ENCODE data around the gene SELENOW. TPM values are rescaled to one million over a fixed set of nuclear protein-coding genes. Genes with fewer than 3 reads are reported as not detected.

SELENOW gene
- total and polyA plus RNA-seq, 2 of the 4 experiments (the other 2 are of a cell fraction) = 61.3 to 217 TPM

- no peak overlapping the region for H4K91ac ChIP-seq (ENCODE audit: insufficient read depth, low read depth, low read length)
- no peak overlapping the region for H3K14ac ChIP-seq (replicated peaks; ENCODE audit: low read depth, low read length)
- no TSS peak for BruUV-seq (replicated peaks)
- no peak overlapping the region for H3K4ac ChIP-seq (ENCODE audit: low read depth, low read length)
- H3K9ac ChIP-seq (ENCODE audit: low read depth, low read length) = no peak overlapping the region
- DNase-seq = no peak
- intact Hi-C loops (cut with micrococcal nuclease) = loop anchor here (1.0 kb wide), 2 partner anchors 22 to 97 kb away; no protein-coding TSS in a partner anchor
- H3K27me3 ChIP-seq (ENCODE audit: control insufficient read depth, insufficient read depth, low read length) = peaks cover 9% of the 10 kb centered on the region
- H3K36me3 ChIP-seq (ENCODE audit: control insufficient read depth, insufficient read depth, low read length) = no peaks in the 10 kb centered on the region
- H3K23ac ChIP-seq (ENCODE audit: low read depth, low read length) = no peak overlapping the region
- no peaks in the 10 kb centered on the region for H3K4me1 ChIP-seq (ENCODE audit: control insufficient read depth, insufficient read depth, low read length)
- 85% methylated on average over 5 of the region's 7 CpGs; no CpG with 5 or more reads in 1 of the 2 experiments for WGBS, 2 experiments (ENCODE audit: extremely low coverage in 2 of 2, insufficient read length in 1 of 2)
- in situ Hi-C loops (cut with MboI; ENCODE audit: low sequenced_read_pairs) = no loop called here
- no peak overlapping the region for H3K18ac ChIP-seq (ENCODE audit: low read depth, low read length)
- H3K4me2 ChIP-seq (ENCODE audit: low read depth, low read length) = no peak overlapping the region
- no peak overlapping the region for H2BK5ac ChIP-seq (ENCODE audit: low read depth, low read length, poor library complexity, severe bottlenecking)
- no peak overlapping the region for H2BK15ac ChIP-seq (ENCODE audit: low read depth, low read length)
- no peaks in the 10 kb centered on the region; the same call in 1 of the 2 replicates for H3K9me1 ChIP-seq (ENCODE audit: insufficient read depth, low read length)
- H2AFZ ChIP-seq (replicated peaks; ENCODE audit: low read length, poor library complexity) = peak overlapping the region; percentile 23
- H3K56ac ChIP-seq (ENCODE audit: extremely low read depth, insufficient read depth, low read length) = no peak overlapping the region
- POLR2A ChIA-PET (ENCODE audit: unreplicated experiment) = no interaction called here
- H2BK20ac ChIP-seq (ENCODE audit: low read depth, low read length) = no peak overlapping the region
- no peak overlapping the region for H2AK9ac ChIP-seq (replicated peaks; ENCODE audit: low read depth, low read length, poor library complexity)
- H3K9me3 ChIP-seq (ENCODE audit: control insufficient read depth, insufficient read depth, low read length) = no peaks in the 10 kb centered on the region
- H4K8ac ChIP-seq (ENCODE audit: low read depth in 2 of 2, low read length in 2 of 2) = no peak overlapping the region
- H4K5ac ChIP-seq (ENCODE audit: low read depth, low read length) = no peak overlapping the region
- H3K27ac ChIP-seq (ENCODE audit: insufficient read depth, low read length) = no peak overlapping the region
- ATAC-seq (ENCODE audit: low read depth) = no peak
- no peaks in the 10 kb centered on the region for H3K79me1 ChIP-seq (ENCODE audit: low read depth in 1 of 2, low read length in 2 of 2)
- no peak for TF ChIP-seq CEBPB (IDR thresholded peaks at IDR 0.05; ENCODE audit: low read depth, low read length)
- TF ChIP-seq BHLHE40 (IDR thresholded peaks at IDR 0.05; ENCODE audit: low read depth, low read length) = no peak
- no peak for TF ChIP-seq RCOR1 (IDR thresholded peaks at IDR 0.05; ENCODE audit: insufficient replicate concordance, low read length)
- TF ChIP-seq MAFK (IDR thresholded peaks at IDR 0.05; ENCODE audit: low read depth, low read length) = no peak
- no peak for TF ChIP-seq MAZ (IDR thresholded peaks at IDR 0.05; ENCODE audit: borderline replicate concordance, low read depth, low read length)
- TF ChIP-seq, protein P1, sequence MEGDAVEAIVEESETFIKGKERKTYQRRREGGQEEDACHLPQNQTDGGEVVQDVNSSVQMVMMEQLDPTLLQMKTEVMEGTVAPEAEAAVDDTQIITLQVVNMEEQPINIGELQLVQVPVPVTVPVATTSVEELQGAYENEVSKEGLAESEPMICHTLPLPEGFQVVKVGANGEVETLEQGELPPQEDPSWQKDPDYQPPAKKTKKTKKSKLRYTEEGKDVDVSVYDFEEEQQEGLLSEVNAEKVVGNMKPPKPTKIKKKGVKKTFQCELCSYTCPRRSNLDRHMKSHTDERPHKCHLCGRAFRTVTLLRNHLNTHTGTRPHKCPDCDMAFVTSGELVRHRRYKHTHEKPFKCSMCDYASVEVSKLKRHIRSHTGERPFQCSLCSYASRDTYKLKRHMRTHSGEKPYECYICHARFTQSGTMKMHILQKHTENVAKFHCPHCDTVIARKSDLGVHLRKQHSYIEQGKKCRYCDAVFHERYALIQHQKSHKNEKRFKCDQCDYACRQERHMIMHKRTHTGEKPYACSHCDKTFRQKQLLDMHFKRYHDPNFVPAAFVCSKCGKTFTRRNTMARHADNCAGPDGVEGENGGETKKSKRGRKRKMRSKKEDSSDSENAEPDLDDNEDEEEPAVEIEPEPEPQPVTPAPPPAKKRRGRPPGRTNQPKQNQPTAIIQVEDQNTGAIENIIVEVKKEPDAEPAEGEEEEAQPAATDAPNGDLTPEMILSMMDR (conservative IDR thresholded peaks at IDR 0.05; ENCODE audit: low read depth, low read length) = no peak
- TF ChIP-seq RAD21 (IDR thresholded peaks at IDR 0.05; ENCODE audit: low read length) = no peak
- TF ChIP-seq CHD1 (IDR thresholded peaks at IDR 0.05; ENCODE audit: low read depth, low read length) = no peak
- no peak for TF ChIP-seq RFX5 (IDR thresholded peaks at IDR 0.05; ENCODE audit: low read depth, low read length)
- no peak for TF ChIP-seq NFE2L2 (IDR thresholded peaks at IDR 0.05; ENCODE audit: low read depth, low read length)
- TF ChIP-seq, protein P2, sequence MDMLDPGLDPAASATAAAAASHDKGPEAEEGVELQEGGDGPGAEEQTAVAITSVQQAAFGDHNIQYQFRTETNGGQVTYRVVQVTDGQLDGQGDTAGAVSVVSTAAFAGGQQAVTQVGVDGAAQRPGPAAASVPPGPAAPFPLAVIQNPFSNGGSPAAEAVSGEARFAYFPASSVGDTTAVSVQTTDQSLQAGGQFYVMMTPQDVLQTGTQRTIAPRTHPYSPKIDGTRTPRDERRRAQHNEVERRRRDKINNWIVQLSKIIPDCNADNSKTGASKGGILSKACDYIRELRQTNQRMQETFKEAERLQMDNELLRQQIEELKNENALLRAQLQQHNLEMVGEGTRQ (IDR thresholded peaks at IDR 0.05; ENCODE audit: low read depth, low read length) = no peak
- TF ChIP-seq POLR2A (IDR thresholded peaks at IDR 0.05; ENCODE audit: low read depth, low read length) = no peak
- no peak overlapping the region for H3K4me3 ChIP-seq (ENCODE audit: insufficient read depth, low read depth, low read length)
- dilution Hi-C loops (cut with HindIII; ENCODE audit: low sequenced_read_pairs, unreplicated experiment) = no loop called here
- no peaks in the 10 kb centered on the region for H4K20me1 ChIP-seq (ENCODE audit: insufficient read depth, low read length)
- H2AK5ac ChIP-seq (ENCODE audit: low read depth, low read length) = no peak overlapping the region
- CTCF ChIA-PET = interaction anchor here (1.0 kb wide), 1 partner anchor 21 kb away, joined by 3 read pairs; the partner anchor contains the start of gene NOP53
- H2BK120ac ChIP-seq (ENCODE audit: low read depth, low read length) = no peak overlapping the region
Observed at GRCh38 chr19:47766670-47767069, 11.8 kb upstream of the SELENOW start.

Data from IMR-90 (cell line).